22Rv1 (cell line): ENCODE data around the gene ANKRA2.
"Not testable (repeated sequence)": the region's sequence is repeated elsewhere in the genome, so short reads cannot be mapped to it uniquely, and the experiment has no call there.

Experiments used
- H3K27ac ChIP-seq: fragments of 450-650 bp; 2 replicates; pipeline ENCODE4 v1.5.1; 2017
- ZFX ChIP-seq: fragments of 450-650 bp; IDR thresholded peaks from 2 replicates; pipeline ENCODE4 v1.6.1; 2017; ENCODE audit warnings: antibody characterized with exemption, borderline replicate concordance
- TF ChIP-seq, protein P1 (sequence below): fragments of 450-650 bp; IDR thresholded peaks from 2 replicates; pipeline ENCODE4 v1.5.1; 2017; ENCODE audit warnings: mild to moderate bottlenecking

The ANKRA2 gene

GRCh38 chr5:73522989-73523388, 42.5 kb downstream of the ANKRA2 start:
- no peak overlapping the region for H3K27ac ChIP-seq
- TF ChIP-seq ZFX: no peak
- TF ChIP-seq, protein P1, sequence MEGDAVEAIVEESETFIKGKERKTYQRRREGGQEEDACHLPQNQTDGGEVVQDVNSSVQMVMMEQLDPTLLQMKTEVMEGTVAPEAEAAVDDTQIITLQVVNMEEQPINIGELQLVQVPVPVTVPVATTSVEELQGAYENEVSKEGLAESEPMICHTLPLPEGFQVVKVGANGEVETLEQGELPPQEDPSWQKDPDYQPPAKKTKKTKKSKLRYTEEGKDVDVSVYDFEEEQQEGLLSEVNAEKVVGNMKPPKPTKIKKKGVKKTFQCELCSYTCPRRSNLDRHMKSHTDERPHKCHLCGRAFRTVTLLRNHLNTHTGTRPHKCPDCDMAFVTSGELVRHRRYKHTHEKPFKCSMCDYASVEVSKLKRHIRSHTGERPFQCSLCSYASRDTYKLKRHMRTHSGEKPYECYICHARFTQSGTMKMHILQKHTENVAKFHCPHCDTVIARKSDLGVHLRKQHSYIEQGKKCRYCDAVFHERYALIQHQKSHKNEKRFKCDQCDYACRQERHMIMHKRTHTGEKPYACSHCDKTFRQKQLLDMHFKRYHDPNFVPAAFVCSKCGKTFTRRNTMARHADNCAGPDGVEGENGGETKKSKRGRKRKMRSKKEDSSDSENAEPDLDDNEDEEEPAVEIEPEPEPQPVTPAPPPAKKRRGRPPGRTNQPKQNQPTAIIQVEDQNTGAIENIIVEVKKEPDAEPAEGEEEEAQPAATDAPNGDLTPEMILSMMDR: no peak

DNA sequence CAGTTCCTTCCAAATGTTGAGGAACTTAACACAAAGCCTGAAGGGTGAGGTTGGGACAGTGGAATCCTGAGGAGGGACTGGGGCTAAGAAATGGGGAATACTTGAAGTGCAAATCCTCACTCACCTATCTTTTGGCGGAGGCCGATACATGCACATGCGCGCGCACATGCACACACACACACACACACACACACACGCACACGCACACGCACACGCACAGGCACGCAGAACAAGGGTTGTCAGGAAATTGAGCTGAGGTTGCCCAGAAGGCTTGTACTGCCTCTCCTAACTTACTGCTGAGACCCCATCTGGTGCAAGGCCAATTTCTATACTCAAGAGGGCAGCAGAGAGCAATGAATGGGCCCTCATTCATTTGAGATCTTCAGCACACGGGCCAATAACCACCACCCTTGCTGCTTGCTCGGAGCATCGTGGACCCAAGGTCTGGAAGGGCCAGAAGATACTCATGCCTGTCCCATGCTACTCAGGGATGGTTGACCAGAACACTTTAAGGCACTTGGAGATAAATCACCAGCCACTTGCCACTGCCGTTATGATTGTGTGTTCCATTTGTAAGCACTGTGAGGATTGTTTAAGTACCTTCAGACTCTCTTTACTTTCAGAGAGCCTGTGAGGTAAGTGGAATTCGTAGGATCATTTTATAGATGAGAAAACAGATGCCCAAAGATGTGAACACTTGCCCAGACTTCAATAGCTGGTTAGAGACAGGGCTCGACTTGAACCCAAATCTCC, 45.7 kb downstream of the ANKRA2 start:
- H3K27ac ChIP-seq: no peak overlapping the region
- no peak for TF ChIP-seq ZFX
- TF ChIP-seq, protein P1: peak; percentile 86

DNA sequence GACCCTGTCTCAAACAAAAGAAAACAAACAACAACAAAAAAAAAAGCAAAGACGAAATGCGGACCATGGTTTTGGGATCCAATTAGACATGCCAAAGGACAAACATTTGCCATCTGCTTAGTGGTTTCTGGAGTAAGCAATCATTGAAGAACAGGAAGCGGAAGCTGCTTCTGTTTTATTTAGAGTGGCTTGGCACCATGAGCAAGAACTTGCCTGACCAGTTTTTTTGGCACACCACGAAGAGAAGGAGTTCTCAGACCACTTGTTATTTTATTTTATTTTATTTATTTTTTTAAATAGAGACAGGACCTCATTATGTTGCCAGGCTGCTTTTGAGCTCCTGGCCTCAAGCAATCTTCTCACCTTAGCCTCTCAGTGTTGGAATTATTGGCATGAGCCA, 50.2 kb downstream of the ANKRA2 start:
- H3K27ac ChIP-seq: peak overlapping the region; percentile 78
- no peak for TF ChIP-seq ZFX
- TF ChIP-seq, protein P1: no peak

- TF ChIP-seq, protein P1: no peak
- TF ChIP-seq ZFX: no peak
- H3K27ac ChIP-seq: peak overlapping the region; percentile 78
Measured at GRCh38 chr5:73514418-73514817, 51.0 kb downstream of the ANKRA2 start.

- H3K27ac ChIP-seq: no peak overlapping the region
- TF ChIP-seq, protein P1: no peak
- no peak for TF ChIP-seq ZFX
Measured at GRCh38 chr5:73513996-73514395, 51.4 kb downstream of the ANKRA2 start.

DNA sequence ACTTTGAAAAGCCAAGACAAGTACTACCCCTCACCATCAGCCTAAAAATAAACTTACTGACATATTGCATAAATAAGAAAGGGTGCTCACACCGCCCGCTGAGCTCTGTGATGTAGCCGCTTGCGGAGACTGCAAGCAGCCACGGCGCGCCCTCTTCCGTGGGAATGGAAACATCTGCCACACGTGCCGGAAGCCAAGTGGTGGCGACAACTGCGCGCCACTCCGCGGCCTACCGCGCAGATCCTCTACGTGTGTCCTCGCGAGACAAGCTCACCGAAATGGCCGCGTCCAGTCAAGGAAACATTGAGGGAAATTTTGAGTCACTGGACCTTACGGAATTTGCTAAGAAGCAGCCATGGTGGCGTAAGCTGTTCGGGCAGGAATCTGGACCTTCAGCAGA, 56.9 kb downstream of the ANKRA2 start:
- not testable (repeated sequence) for H3K27ac ChIP-seq

DNA sequence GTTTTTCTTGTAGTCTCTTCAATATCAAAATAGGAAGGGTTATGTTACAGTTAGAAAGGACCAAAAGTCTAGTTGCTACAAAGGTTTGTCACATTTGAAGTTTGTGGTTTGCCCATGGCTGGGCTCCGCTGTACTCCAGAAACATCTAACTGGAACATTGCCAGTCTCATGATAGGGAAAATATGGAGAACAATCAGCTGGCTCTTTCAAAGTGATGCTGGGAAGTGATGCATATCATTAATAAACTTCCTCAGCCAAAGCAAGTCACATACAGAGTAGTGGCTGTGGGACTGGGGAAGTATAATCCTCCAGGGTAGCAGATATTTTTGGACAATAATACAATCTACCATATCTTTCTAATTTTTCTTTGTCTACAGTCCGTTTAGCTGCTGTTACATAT, 58.4 kb downstream of the ANKRA2 start:
- peak overlapping the region; percentile 68 for H3K27ac ChIP-seq
- no peak for TF ChIP-seq ZFX
- TF ChIP-seq, protein P1: no peak
